HepG2 (cell line): Measurements from ENCODE around the gene CAD. TPM values are rescaled to one million over a fixed set of nuclear protein-coding genes. Genes with fewer than 3 reads are reported as not detected.

Experiments
- ARID5B ChIP-seq: IDR thresholded peaks from 2 replicates; pipeline ENCODE4 v1.4.0; 2020; ENCODE audit warnings: mild to moderate bottlenecking, missing genetic modification reagents
- LRRFIP1 ChIP-seq: sonication (generic); formaldehyde crosslinking; conservative IDR thresholded peaks from 2 replicates; pipeline ENCODE4 v1.4.0; 2020; ENCODE audit warnings: missing genetic modification reagents
- PHF21A ChIP-seq: sonication (generic); formaldehyde crosslinking; IDR thresholded peaks from 2 replicates; pipeline ENCODE4 v1.5.0; 2020; ENCODE audit warnings: mild to moderate bottlenecking, missing genetic modification reagents
- POGZ ChIP-seq: sonication (generic); formaldehyde crosslinking; IDR thresholded peaks from 2 replicates; pipeline ENCODE4 v1.4.0; 2020; ENCODE audit warnings: mild to moderate bottlenecking, missing genetic modification reagents
- SOX6 ChIP-seq, 2 experiments: fragments of 450-650 bp in 1 of 2; sonication (generic) in 1 of 2; formaldehyde crosslinking in 1 of 2; IDR thresholded peaks; 2 replicates each; pipeline versions ENCODE4 v1.4.0 to v1.6.1; 2017 to 2020; ENCODE audit warnings: antibody characterized with exemption in 1 of 2, mild to moderate bottlenecking in 1 of 2, missing genetic modification reagents in 1 of 2
- TFDP2 ChIP-seq: sonication (generic); formaldehyde crosslinking; IDR thresholded peaks from 2 replicates; pipeline ENCODE4 v1.4.0; 2020; ENCODE audit warnings: missing genetic modification reagents
- TGIF2 ChIP-seq: IDR thresholded peaks from 2 replicates; pipeline ENCODE4 v1.6.1; 2016; ENCODE audit warnings: control low read depth, missing compliant biosample characterization
- ZIK1 ChIP-seq: sonication (generic); formaldehyde crosslinking; IDR thresholded peaks from 2 replicates; pipeline ENCODE4 v1.5.0; 2020; ENCODE audit warnings: mild to moderate bottlenecking, low read depth, missing genetic modification reagents, borderline replicate concordance
- ZNF230 ChIP-seq: sonication (generic); formaldehyde crosslinking; IDR thresholded peaks from 2 replicates; pipeline ENCODE4 v1.4.0; 2020; ENCODE audit warnings: mild to moderate bottlenecking, missing genetic modification reagents
- ZNF281 ChIP-seq: sonication (generic); formaldehyde crosslinking; IDR thresholded peaks from 2 replicates; pipeline ENCODE4 v1.4.0; 2020; ENCODE audit warnings: missing genetic modification reagents, borderline replicate concordance
- ZNF292 ChIP-seq: sonication (generic); formaldehyde crosslinking; IDR thresholded peaks from 2 replicates; pipeline ENCODE4 v1.8.1; 2022; ENCODE audit warnings: mild to moderate bottlenecking, low read depth, missing genetic modification reagents, borderline replicate concordance
- ZNF30 ChIP-seq: sonication (generic); formaldehyde crosslinking; IDR thresholded peaks from 2 replicates; pipeline ENCODE4 v1.5.0; 2020; ENCODE audit warnings: mild to moderate bottlenecking, missing genetic modification reagents
- ZNF572 ChIP-seq: sonication (generic); formaldehyde crosslinking; IDR thresholded peaks from 2 replicates; pipeline ENCODE4 v1.5.1; 2020; ENCODE audit warnings: mild to moderate bottlenecking, missing genetic modification reagents
- ZNF740 ChIP-seq: sonication (generic); formaldehyde crosslinking; IDR thresholded peaks from 2 replicates; pipeline ENCODE4 v1.4.0; 2020; ENCODE audit warnings: missing genetic modification reagents
- polyA plus RNA-seq, 8 experiments: library from polyadenylated mRNA; depleted of rRNA in 3 of 8; stranded (reverse) in 7 of 8; unstranded in 1 of 8; fragments of >200 nt; fragmentation: Illumina TruSeq in 4 of 8; extraction: Trizol in 4 of 8; gene quantifications; 2 replicates each; pipeline versions ENCODE4 v1.2.1 to v1.2.3, GENCODE V29; 2011 to 2016; ENCODE audit warnings: low read depth in 4 of 8, missing spikeins in 1 of 8, mixed read lengths in 1 of 8; ENCODE audit not compliant: insufficient read depth in 1 of 8
- total RNA-seq, 5 experiments: library from RNA; depleted of rRNA; stranded (reverse); fragments of >200 nt; fragmentation: Illumina TruSeq; extraction: Trizol; gene quantifications; 2 replicates each; pipeline ENCODE4 v1.2.3, GENCODE V29; 2016; ENCODE audit warnings: low read depth in 1 of 5

CAD gene
- total and polyA plus RNA-seq, 2 of the 13 experiments (the other 11 are each of a cell fraction or from before 2014, with no cell fraction given): 21.7 to 37.0 TPM

- no peak for TF ChIP-seq ZNF281 (CRISPR knock-in tag)
- TF ChIP-seq ZNF230 (CRISPR knock-in tag): no peak
- no peak for TF ChIP-seq ZNF572 (CRISPR knock-in tag)
- no peak for TF ChIP-seq ZNF30 (CRISPR knock-in tag)
- TF ChIP-seq ZIK1: no peak
- TF ChIP-seq SOX6 (IDR thresholded peaks at IDR 0.05): no peak
- TF ChIP-seq SOX6 (CRISPR knock-in tag; IDR thresholded peaks at IDR 0.05): 0 out of 2 replicates have a peak, but pooled peaks have one; percentile 35
- 0 out of 2 replicates have a peak, but pooled peaks have one; percentile 45 for TF ChIP-seq TGIF2 (CRISPR knock-in tag)
- TF ChIP-seq LRRFIP1 (CRISPR knock-in tag): no peak
- no peak for TF ChIP-seq POGZ
- TF ChIP-seq ARID5B (CRISPR knock-in tag): peak; percentile 65
- peak; percentile 37; the same call in 1 of the 2 replicates for TF ChIP-seq PHF21A (CRISPR knock-in tag)
- TF ChIP-seq ZNF740 (CRISPR knock-in tag): no peak
- peak; percentile 48; the same call in 1 of the 2 replicates for TF ChIP-seq TFDP2
- TF ChIP-seq ZNF292: peak; percentile 19; the same call in 1 of the 2 replicates
- TF ChIP-seq, all 625 proteins: peak for 77
Measured at GRCh38 chr2:27209621-27210401, 7.4 kb upstream of the CAD start (continued).
